G401.6 (cell line): ENCODE data around the gene CRHR2.

Experiments used
- FAIRE-seq: peaks from 2 replicates; lab custom pipeline; 2012; peaks lifted over from hg19 to GRCh38; lab: Jason Lieb, UNC

The CRHR2 gene

DNA sequence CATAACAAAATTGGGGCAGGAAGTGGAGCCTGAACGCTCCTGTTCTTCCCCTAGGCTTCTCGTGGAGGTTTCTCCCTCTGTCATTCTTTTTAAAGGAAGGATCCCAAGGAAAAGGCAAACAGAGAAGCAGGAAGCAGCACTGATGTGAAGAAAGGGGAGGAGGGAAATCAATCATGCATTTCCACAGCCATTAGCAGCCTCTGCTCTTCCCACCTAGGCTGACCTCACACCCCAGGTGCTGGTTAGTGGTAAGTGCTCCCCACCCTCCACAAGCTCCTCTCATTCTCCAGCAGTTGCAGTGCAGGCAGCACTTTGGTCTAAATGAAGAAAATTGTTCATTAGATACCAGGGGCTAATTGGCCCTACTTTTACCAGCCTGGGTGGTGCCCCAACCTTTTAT lies 2.6 kb downstream of the CRHR2 start:
- no peak for FAIRE-seq

DNA sequence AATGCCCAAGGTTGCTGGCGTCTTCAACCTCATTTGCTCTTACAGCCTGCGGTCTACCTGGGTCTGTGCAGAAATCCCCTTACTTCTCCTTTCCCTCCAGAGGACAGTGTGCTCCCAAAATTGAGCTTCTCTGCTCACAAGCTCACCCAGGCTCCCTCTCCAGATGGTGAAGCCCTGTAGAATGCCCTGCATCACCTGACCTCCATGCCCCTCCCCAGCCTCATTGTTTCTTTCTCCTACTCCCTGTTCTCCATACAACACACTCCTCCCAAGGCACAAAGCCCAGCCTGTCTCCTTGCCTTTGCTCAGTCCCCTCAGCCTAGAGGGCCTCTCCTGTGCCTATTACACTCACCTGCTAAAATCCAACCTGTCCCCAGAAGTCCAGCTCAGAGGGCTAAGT lies 3.5 kb downstream of the CRHR2 start:
- FAIRE-seq = no peak

DNA sequence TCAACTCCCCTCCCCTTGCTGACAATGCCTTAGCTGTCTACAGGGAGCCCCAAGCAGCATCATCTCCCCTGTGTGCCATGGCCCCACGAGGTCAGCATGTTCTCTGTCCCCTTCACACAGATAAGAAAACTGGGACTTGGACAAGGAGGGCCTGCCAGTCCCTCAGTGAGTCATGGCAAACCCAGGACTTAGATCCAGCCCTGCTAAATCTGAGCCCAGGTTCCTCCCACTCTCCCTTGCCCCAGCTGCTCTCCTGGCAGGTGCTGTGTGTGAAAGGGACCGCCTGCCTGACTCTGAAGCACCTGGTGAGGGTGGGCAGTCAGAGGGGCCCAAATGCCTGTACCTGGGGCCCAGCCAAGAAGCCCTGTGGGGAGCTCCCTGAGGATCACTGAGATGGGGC lies 7.4 kb downstream of the CRHR2 start:
- no peak for FAIRE-seq

DNA sequence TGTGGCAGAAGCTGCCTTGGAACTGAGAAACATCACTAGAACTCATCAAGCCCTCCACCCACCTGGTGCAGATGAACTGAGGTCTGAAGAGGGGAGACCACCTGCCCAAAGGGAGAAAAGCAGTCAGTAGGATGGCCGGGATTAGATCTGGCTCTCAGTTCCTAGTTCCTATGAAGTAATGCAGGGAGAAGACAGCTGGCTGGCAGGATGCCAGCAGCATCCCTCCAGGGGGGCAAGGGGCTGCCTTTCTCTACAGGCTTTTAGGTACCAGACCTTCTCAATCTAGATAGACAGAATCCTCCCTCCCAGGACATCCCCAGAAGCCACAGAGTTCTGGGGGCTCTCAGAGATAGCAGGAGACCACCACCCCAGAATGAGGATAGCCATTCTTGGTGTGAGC lies 7.8 kb downstream of the CRHR2 start:
- no peak for FAIRE-seq

DNA sequence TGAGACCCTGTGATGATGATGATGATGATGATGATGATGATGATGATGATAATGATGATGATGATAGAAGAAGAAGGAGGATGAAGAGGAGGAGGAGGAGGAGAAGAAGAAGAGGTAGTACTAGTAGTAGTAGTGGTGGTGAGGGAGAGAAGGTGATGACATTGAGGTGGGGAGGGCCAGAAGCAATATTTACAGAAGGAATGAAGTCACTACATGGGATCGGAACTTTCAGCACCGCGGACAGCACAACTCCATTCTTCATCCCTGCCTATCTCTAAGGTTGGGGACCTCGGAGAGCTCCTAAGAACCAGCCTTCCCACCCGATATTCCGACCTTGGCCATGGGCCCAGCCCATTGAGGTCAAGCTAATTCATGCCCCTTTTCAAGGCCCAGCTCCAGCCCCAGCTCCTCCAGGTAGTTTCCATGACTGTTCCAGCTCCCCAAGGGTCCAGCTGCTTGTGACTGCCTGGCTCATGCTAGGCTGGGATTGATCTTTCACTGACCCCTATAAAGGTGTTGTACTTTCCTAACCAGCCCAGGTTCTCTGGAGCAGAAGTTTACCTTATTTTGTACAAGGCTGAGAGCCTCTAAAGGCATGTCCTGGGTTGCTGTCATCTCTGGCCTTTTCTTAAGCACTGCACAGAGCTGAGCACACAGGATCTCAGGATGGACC lies 10.3 kb downstream of the CRHR2 start:
- FAIRE-seq = no peak

DNA sequence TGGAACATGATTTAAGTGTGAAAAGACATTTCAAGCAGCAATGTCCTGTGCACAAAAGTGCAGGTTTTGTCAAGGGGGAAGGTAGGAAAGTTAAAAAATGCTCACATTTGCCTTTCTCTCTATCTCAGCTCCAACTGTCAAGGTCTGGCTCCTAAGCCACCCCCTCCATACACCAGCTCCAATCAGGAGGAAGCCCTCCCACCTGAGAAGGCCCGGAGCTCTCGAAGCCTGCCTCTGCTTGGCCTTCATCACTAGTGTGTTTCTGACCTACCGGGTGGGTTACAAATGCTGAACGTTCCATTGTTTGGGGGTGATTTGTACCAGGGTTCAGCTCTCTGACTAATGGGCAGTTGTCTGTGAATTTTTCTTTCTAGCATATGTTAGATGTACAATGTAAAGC lies 14.2 kb downstream of the CRHR2 start:
- FAIRE-seq = no peak

DNA sequence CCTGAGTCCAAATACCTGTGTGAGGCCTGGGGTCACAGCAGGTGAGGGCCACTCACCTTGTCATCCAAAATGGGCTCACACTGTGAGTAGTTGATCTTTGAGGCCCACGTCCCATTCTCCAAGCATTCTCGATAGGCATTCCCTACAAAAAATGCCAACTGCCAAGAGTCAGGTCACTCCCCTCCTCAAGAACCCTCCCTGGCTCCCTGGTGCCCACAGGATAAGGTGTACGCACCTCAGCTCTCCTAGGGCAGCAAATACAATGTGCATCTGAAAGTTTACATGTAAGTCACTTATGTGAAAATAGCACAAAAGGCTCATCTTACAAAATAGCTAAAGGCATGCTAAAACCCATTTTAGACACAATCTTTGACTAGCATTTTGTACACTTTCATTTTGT lies 15.1 kb downstream of the CRHR2 start:
- no peak for FAIRE-seq

DNA sequence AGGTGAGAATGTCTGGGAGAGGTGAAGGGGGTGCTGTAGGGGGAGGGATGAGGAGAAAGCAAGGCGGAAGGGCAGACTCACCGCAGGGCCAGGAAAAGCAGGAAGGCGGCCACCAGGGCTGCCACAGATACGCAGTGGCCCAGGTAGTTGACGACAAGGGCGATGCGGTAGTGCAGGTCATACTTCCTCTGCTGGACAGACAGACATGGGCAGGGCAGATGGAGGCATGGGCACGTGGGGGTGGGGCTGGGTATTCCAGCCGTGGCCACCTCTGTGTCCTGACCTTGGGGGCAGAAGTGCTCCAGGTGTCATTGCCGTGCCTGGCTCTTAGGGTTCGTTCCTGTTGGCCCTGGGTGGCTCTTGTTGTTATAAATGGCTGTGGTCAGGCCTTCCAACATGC lies 16.8 kb downstream of the CRHR2 start:
- FAIRE-seq = no peak

DNA sequence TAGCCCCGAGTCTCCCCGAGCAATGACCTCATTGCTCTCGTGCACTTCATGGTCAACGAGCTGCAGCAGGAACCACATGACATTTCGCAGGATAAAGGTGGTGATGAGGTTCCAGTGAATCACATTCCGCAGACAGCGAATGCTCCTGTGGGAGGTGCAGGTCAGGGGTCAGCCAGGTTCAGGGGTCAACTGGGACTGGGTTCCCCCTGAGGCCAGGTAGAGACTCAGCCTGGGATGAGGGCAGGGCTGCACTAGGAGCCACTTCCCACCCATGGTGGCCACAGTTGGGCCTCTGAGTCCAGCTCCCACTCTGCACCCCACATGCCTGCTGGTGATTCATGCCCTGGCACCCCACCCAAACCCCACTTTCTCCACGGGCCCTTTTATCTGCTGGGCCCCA lies 17.2 kb downstream of the CRHR2 start:
- no peak for FAIRE-seq

DNA sequence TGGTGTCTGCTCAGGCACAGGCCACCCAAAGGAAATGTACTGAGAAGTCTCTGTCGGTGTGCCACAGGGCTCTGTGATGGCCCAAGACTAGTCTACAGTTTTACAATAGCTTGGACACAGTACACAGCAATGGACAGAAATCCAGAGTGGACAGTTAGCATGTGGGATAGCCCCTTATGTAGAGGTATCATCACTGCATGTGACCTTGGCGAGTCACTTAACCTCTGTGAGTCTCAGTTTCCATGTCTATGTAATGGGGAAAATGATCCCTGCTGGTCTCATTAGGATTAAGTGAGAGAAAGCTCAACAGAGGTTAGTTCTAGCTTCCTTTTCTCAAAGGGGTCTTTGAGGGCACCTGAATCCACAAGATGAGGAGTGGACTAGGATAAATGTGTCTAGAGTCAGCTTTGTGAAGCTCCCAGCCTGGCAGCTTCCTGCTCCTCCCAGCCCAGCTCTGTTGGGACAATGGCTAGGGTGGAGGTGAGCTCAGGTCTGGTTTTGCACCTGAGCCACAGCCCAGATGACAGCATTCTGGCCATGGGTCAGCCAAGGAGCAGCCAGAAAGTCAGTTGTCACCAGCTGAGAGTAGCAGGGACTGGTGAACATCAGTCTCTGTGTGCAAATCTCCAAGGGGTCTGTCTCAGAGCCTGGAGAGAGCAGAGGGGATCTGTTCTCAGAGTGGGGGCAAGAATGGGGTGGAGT lies 17.9 kb downstream of the CRHR2 start:
- no peak for FAIRE-seq

DNA sequence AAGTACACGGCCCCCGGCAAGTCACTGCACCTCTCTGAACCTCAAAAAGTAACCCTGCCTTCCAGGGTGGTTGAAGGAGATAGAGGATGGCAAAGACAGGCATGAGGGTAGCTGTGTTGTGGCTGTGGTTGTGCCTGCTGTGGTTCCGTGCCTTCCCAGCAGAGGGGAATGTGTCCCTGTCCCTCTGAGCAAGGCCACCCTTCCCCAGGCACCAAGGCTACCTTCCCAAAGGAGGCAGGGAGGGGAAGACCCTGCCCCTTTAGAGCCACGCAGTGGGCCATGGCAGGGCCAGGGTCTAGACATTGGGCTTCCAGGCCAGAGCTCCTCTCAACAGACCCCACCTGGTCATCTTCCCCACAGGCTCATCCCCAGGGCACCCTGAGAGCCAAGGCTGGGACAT lies 18.8 kb downstream of the CRHR2 start:
- no peak for FAIRE-seq

DNA sequence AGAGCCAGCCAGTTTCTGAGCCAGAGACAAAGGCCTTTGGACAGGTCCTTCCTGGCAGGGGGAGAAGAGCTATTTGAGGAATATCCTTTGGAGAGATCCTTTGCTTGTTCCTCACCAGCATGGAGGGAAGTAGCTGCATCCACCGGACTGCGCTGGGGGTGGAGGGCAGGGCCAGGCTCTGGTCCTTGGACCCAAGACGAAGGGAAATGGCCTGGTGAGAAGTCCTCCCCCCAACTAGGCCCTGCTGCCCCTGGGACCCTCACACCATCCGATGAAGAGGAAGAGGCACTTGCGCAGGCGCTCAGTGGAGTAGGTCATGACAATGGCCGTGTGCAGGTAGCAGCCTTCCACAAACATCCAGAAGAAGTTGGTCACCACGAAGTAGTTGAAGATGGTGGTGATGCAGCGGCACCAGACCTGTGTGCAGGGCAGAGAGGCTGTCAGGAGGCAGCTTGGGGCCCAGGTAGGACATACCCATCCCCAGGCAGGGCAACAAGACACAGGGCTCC lies 19.8 kb downstream of the CRHR2 start:
- no peak for FAIRE-seq

DNA sequence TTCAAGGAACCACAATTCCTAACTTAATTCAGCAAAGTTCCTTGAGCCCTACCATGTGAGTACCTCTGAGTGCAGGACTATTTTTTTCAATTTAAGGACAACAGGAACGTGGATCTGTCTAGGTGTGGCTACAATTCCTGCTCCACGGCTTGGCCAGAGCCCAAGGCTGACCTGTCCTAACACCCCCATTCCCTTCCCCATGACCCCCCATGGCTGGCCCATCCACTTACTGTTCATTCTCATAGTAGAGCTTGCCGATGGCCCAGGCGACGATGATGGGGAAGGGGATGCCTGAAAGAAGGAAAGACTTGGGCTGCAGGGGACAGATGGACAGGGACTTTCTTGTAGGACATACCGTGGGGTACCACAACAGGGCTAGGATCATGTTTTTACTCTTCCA lies 20.3 kb downstream of the CRHR2 start:
- FAIRE-seq = no peak

DNA sequence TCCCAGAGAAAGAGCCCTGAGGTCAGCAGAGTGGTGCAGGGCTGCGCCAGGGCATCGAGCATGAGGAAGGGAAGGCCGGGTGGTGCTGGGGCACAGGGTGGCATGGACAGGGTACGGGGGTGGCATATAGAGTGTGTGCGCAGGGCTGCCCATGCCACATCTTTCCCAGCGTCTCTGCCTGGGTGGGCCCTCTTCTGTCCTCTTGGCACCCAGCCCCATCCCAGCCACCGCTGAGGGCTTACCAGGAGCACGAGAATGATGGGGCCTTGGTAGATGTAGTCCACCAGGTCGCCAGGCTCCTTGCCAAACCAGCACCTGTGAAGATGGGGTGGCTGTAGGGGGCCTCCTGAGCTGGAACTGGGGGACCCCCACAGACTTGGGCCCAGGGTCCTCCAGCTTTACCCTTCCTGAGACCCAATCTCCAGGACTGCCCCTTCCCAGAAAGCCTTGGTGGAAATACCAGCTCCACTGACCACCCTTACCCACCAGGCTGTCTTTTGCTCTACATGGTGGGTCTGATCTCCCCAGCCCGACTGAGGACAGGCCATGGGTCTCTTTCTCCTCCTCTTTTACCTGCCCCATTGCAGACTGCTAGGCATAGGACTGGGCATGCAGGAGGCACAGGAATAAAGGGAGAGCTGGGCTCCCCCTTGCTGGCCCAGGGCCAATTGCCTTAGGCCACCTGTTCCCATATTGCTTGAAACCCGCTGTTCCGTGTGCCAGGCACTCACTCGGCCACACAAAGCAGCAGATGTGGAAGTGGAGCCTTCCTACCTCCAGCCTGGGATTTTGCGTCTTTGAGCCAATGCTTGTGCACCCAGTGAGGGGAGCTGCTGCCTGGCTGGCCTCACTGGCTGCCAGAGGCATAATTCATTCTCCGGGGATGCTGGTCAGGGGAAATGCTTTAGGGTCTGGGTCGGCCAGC lies 21.7 kb downstream of the CRHR2 start:
- FAIRE-seq = no peak

DNA sequence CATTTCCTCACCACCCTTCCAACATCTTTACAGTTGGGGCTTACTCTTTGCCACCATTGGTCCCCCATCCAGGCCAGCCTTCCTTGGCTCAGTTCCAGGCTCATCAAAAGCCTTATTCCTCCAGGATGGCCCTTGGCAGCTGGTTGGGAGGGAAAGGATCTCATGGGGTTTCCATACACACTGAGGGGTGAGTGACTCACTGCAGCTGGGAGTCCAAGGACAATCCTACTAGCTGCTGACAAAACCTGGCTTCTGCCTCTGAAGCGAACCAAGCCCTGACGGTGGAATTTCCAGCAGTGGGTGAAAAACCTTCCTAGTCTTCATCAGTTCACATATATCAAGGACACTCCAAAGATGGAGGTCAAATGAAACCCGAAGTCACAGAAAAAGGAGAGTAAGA lies 22.9 kb downstream of the CRHR2 start:
- FAIRE-seq = no peak

DNA sequence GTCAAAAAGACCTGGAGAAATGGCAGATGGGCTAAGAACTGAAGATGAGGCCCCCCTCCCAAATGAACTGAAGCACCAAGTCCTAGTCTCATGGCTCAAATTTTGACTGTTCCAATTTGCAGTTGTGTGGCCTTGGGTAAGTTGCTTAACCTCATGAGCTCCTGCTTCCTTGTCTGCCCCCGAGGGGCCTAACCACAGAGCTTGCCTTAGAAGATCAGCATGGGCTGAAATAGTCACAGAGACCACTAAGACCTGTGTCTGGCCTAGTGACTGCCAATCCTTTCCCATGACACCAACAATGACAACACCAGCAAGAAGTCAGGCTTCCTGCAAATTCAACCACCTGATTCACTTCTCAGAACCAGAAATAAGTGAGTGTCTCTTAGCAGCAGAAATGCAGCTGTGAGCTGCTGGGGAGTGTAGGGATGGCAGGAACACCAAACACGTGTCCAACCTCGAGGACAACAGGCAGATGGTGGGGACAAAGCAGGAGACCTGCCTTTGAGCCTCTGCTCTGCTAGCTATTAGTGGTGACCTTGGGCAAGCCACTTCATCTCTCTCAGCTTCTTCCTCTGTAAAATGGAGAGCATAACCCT lies 23.7 kb downstream of the CRHR2 start:
- no peak for FAIRE-seq

DNA sequence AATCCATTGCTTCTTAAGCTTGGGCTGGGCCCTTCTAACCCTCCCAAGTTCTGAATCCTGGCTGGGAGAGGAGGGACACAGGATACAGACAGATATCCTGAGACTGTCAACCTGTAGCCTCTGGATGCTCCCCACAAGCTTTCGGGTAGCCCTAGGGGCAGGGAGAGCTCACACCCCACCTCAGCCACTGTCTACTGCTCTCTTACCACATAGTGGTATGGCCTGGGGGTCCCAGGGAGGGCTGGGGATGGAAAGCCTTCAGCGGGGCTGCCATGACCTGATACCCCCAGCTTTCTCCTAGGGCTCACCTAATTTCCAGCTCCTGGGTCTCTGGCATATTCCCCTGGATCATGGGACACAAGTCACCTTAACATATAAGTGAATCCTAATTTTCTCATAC lies 25.1 kb downstream of the CRHR2 start:
- FAIRE-seq = no peak

DNA sequence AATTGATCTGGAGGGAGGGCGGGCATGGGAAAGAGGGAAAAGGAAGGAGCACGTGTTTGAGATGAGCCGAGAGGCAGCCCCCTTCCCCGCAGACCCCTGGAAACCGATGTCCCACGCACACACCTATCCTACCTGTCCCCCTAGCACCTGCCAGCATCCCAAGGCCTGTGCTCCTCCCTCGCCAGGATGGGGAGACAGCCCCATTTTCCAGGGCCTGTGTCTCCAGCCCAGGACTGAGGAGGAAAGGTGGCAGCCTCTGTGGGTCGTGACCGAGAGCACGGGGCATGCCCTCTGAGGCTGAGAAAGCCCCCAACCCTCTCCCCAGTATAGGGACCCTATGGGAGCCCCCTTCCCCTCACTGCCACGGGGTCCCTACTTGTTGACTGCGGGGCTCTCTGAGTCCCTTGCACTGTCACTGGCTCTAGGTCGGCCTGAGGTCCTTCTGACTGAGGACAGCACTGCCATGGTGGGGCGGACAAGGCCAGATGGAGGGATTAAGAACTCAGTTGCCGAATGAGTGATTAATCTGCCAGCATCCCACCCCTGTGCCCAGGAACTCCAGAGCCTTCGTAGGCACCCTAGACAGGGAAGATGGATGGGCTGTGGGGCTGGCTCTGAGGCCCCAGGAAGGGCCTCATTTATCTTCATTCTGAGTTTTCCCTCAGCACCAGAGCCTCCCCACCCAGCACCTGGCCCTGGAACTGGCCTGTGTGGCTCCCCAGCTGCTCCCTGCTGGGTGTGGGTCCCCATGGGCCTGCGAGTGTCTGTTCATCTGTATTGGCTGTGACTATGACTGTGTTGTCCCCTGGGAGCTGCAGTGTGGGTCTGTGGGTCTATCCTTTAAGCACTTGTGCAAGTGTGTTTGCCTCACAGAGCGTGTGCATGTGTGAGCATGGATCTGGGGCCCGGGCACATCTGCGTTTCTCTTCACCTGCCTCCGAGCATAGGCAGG lies 26.0 kb downstream of the CRHR2 start:
- no peak for FAIRE-seq

DNA sequence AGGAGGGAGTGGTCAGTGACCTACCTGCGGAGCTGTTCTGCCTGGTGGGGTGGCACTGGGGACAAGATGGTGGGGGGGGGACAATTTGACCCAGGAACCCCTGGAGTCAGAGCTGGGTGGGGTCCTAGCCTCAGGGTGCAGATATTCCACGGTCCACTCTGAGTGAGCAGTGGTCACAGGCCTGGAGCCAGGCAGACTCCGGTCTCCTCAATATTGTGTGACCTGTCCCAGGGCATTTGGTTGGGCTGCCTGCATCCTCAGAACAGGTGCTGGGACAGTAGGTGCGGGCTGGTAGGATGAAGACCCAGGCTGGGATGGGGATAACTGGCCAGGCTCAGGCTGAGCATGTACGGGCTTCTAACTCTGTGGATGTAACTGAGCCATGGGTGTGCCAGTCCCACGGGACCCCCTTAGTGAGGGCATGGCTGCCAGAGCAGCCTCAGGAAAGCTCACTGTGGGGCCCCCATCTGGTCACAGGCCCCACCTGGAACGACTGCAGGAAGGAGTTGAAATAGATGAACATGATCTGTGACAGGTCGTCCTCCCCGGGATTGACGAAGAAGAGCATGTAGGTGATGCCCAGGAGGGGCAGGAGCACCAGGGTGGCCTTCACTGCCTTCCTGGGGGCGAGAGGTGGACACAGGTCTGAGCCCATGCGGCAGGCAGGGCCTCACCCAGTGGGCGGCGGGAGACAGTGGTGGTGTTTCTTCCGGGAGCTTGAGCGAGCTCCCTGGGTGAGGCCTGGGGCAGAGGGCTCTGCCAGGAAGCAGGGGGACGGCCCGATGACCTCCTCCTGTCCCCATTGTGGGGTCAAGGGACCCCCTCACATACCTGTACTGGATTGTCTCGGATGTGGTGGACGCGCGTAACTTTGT lies 26.9 kb downstream of the CRHR2 start:
- FAIRE-seq = no peak

DNA sequence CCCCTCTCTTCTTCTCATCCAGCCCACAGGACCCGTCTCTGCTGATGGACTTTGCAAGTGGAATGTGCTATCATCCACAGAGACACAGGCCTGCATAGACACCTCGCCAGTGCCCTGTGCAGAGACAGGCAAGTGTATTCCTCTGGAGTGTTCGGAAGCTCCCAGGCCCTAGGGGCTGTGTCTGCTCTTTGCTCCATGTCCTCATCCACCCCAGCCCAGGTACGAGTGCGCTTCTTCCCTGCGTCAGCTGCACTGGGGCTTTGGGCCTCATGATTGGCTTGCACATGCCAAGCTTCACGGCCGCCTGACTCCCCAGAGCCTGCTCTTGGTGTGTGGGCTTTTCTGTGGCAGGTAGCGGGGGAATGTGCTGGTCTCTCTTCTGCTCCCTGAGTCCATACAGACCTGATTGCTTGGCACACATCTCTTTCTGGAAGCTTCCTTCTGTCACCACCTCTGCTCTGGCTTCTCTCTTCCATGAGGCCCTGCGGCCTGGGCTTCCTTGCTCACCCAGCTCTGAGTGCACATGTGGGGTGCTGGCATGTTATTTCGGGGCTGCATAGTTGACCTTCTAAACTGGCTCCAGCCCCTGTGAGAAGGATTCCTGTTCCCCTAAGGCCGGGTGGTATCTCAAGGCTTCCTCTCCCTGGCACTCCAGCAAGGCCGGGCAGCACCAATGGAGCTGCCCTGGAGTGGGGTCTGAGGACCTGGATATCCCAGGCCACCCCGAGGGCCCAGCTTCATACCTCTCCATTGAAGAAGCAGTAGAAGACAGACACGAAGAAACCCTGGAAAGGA lies 27.8 kb downstream of the CRHR2 start:
- FAIRE-seq = no peak
